GM19351 (cell line): ENCODE measurements around the gene PTPN4.
A peak's percentile ranks its signal among the peaks of the same experiment; 100 is the strongest.

Source experiments
- ATAC-seq: cut with Tn5 transposase; IDR thresholded peaks from one replicate; pipeline ENCODE4 v1.9.1; 2021; ENCODE audit warnings: mild to moderate bottlenecking, moderate library complexity; ENCODE audit not compliant: unreplicated experiment

Gene PTPN4

GRCh38 chr2:119732601-119733164 is 27.0 kb upstream of the PTPN4 start:
- ATAC-seq, result no peak

GRCh38 chr2:119734047-119734446 is 25.7 kb upstream of the PTPN4 start:
- ATAC-seq, result no peak

GRCh38 chr2:119735565-119735964 is 24.2 kb upstream of the PTPN4 start:
- no peak for ATAC-seq

GRCh38 chr2:119736021-119736420 is 23.7 kb upstream of the PTPN4 start:
- ATAC-seq, result no peak

GRCh38 chr2:119739580-119740255 is 20.0 kb upstream of the PTPN4 start:
- ATAC-seq, result no peak

GRCh38 chr2:119741001-119741400 is 18.7 kb upstream of the PTPN4 start:
- ATAC-seq, result no peak

- ATAC-seq, result no peak
These were observed 17.9 kb upstream of the PTPN4 start for GRCh38 chr2:119741868-119742267.

GRCh38 chr2:119744335-119744939 is 15.3 kb upstream of the PTPN4 start:
- ATAC-seq, result no peak

- no peak for ATAC-seq
These were observed 14.2 kb upstream of the PTPN4 start for GRCh38 chr2:119745566-119745965.

- ATAC-seq, result no peak
These were observed 12.7 kb upstream of the PTPN4 start for GRCh38 chr2:119746836-119747686.

- no peak for ATAC-seq
These were observed 11.6 kb upstream of the PTPN4 start for GRCh38 chr2:119748135-119748534.

- no peak for ATAC-seq
These were observed 10.2 kb upstream of the PTPN4 start for GRCh38 chr2:119749477-119750012.

GRCh38 chr2:119751706-119752105 is 8.0 kb upstream of the PTPN4 start:
- no peak for ATAC-seq

- ATAC-seq, result peak; percentile 56
These were observed 6.4 kb upstream of the PTPN4 start for GRCh38 chr2:119753041-119753929.

GRCh38 chr2:119753930-119754321 is 5.8 kb upstream of the PTPN4 start:
- ATAC-seq, result no peak

- ATAC-seq, result no peak
These were observed 3.8 kb upstream of the PTPN4 start for GRCh38 chr2:119755906-119756305.

- no peak for ATAC-seq
These were observed 2.9 kb upstream of the PTPN4 start for GRCh38 chr2:119756837-119757236.

- ATAC-seq, result no peak
These were observed 756 bp upstream of the PTPN4 start for GRCh38 chr2:119758881-119759450.

GRCh38 chr2:119760237-119760955 is 674 bp downstream of the PTPN4 start:
- ATAC-seq, result peak; percentile 15
